OCI-M2 (cell line): Measurements from ENCODE around the gene LIG1.
"Not testable (repeated sequence)": the region's sequence is repeated elsewhere in the genome, so short reads cannot be mapped to it uniquely, and the experiment has no call there.

Experiments
- DNase-seq: peaks from one replicate; lab custom pipeline; 2025; ENCODE audit not compliant: unreplicated experiment; lab: John Stamatoyannopoulos, UW

The LIG1 gene

GRCh38 chr19:48085904-48086864 lies 84.0 kb downstream of the LIG1 start:
- no peak for DNase-seq

- no peak for DNase-seq
Measured at GRCh38 chr19:48085076-48085475, 85.1 kb downstream of the LIG1 start.

GRCh38 chr19:48081106-48081505 lies 89.0 kb downstream of the LIG1 start:
- no peak for DNase-seq

- not testable (repeated sequence) for DNase-seq
Measured at GRCh38 chr19:48070177-48070769, 99.9 kb downstream of the LIG1 start.

GRCh38 chr19:48069435-48069834 lies 100.7 kb downstream of the LIG1 start:
- DNase-seq, result no peak
